GM23248 (cell line): ENCODE measurements around the gene CPT1C. TPM values are rescaled to one million over a fixed set of nuclear protein-coding genes. Genes with fewer than 3 reads are reported as not detected.
A peak's percentile ranks its signal among the peaks of the same experiment; 100 is the strongest.

Experiments used
- DNase-seq: peaks from one replicate; pipeline ENCODE4 v3.0.0-alpha.2; 2015
- H2AFZ ChIP-seq: fragments of 200-600 bp; sonication (generic); 2 replicates; pipeline ENCODE4 v1.6.1; 2016; ENCODE audit warnings: antibody characterized with exemption
- H3F3A ChIP-seq: fragments of 200-600 bp; sonication (generic); 2 replicates; pipeline ENCODE4 v1.6.1; 2016; ENCODE audit warnings: mild to moderate bottlenecking, antibody characterized with exemption, mixed run types; ENCODE audit not compliant: insufficient read depth
- H3K27ac ChIP-seq: fragments of 200-600 bp; sonication (generic); 2 replicates; pipeline ENCODE4 v1.5.1; 2016; ENCODE audit warnings: mild to moderate bottlenecking
- H3K27me3 ChIP-seq: fragments of 200-600 bp; sonication (generic); replicated peaks from 2 replicates; pipeline ENCODE4 v1.6.1; 2016; ENCODE audit warnings: mild to moderate bottlenecking; ENCODE audit not compliant: insufficient read depth
- H3K36me3 ChIP-seq: fragments of 200-600 bp; sonication (generic); 2 replicates; pipeline ENCODE4 v1.6.1; 2016; ENCODE audit warnings: low read depth, mild to moderate bottlenecking
- H3K4me1 ChIP-seq: fragments of 200-600 bp; sonication (generic); 2 replicates; pipeline ENCODE4 v1.6.1; 2016; ENCODE audit warnings: mild to moderate bottlenecking; ENCODE audit not compliant: insufficient read depth
- H3K4me2 ChIP-seq: fragments of 200-600 bp; sonication (generic); one replicate; pipeline ENCODE4 v1.6.1; 2016; ENCODE audit warnings: mild to moderate bottlenecking; ENCODE audit not compliant: unreplicated experiment
- H3K4me3 ChIP-seq: fragments of 200-600 bp; sonication (generic); 2 replicates; pipeline ENCODE4 v1.5.1; 2016; ENCODE audit warnings: mild to moderate bottlenecking
- H3K79me2 ChIP-seq: fragments of 200-600 bp; sonication (generic); 2 replicates; pipeline ENCODE4 v1.6.1; 2016; ENCODE audit warnings: mild to moderate bottlenecking; ENCODE audit not compliant: insufficient read depth
- H3K9ac ChIP-seq: fragments of 200-600 bp; sonication (generic); 2 replicates; pipeline ENCODE4 v1.6.1; 2016; ENCODE audit warnings: mild to moderate bottlenecking
- H3K9me2 ChIP-seq: fragments of 200-600 bp; sonication (generic); 2 replicates; pipeline ENCODE4 v1.6.1; 2016; ENCODE audit warnings: mixed run types, mild to moderate bottlenecking, moderate library complexity; ENCODE audit not compliant: insufficient read depth
- H3K9me3 ChIP-seq: fragments of 200-600 bp; sonication (generic); one replicate; pipeline ENCODE4 v1.6.1; 2017; ENCODE audit warnings: low read depth
- H4K20me1 ChIP-seq: fragments of 200-600 bp; sonication (generic); 2 replicates; pipeline ENCODE4 v1.6.0; 2016; ENCODE audit not compliant: insufficient read depth
- EZH2 ChIP-seq: fragments of 200-600 bp; sonication (generic); IDR thresholded peaks from 2 replicates; pipeline ENCODE4 v1.6.1; 2018; ENCODE audit warnings: antibody characterized with exemption, mild to moderate bottlenecking; ENCODE audit not compliant: insufficient read depth, poor library complexity, severe bottlenecking
- EZH2phosphoT487 ChIP-seq: fragments of 200-600 bp; sonication (generic); IDR thresholded peaks from 2 replicates; pipeline ENCODE4 v1.6.1; 2018; ENCODE audit warnings: antibody characterized with exemption, moderate library complexity, mild to moderate bottlenecking, low read depth; ENCODE audit not compliant: insufficient read depth
- WGBS, 2 experiments: methylation state at CpG; one replicate each; pipeline ENCODE4 v1.1.6; 2015 to 2017; ENCODE audit warnings: low lambda C conversion rate in 2 of 2, low coverage in 1 of 2; ENCODE audit errors: missing lambda C conversion rate in 2 of 2; 5-methylcytosine and 5-hydroxymethylcytosine counted together
- in situ Hi-C: fragments of 300-500 bp; cut with MboI; formaldehyde crosslinking; loops from 2 replicates; pipeline ENCODE4 v1.15.0; 2020
- polyA plus RNA-seq: library from polyadenylated mRNA; unstranded; fragments of >200 nt; fragmentation: Nextera tagmentation; extraction: Ambion mirVana; gene quantifications from 2 replicates; pipeline ENCODE4 v1.2.1, GENCODE V29; 2016
- total RNA-seq: library from RNA; depleted of rRNA; stranded (reverse); fragments of >200 nt; shearing (Covaris generic); gene quantifications from 2 replicates; pipeline ENCODE4 v1.2.3, GENCODE V29; 2014

CPT1C gene
- total and polyA plus RNA-seq, 2 experiments from 2014 or later = 11.7 to 14.3 TPM

GRCh38 chr19:49682274-49682673 is 8.6 kb upstream of the CPT1C start:
- H3K79me2 ChIP-seq = peaks cover 65% of the 10 kb centered on the region
- H3K4me3 ChIP-seq = no peak overlapping the region
- WGBS, 2 experiments = 76 to 82% methylated on average over 8 of the region's 8 CpGs
- no peak for TF ChIP-seq EZH2
- TF ChIP-seq EZH2phosphoT487 = no peak
- H2AFZ ChIP-seq = no peak overlapping the region
- no peaks in the 10 kb centered on the region for H3K27me3 ChIP-seq
- no peaks in the 10 kb centered on the region for H3F3A ChIP-seq
- peaks cover 11% of the 10 kb centered on the region; the same call in 1 of the 2 replicates for H3K36me3 ChIP-seq
- H3K4me2 ChIP-seq = no peak overlapping the region
- in situ Hi-C loops = no loop called here
- no peak overlapping the region for H3K27ac ChIP-seq
- H3K9me3 ChIP-seq = no peaks in the 10 kb centered on the region
- no peak overlapping the region for H3K9ac ChIP-seq
- peak; percentile 65 for DNase-seq
- H3K9me2 ChIP-seq = no peaks in the 10 kb centered on the region
- H3K4me1 ChIP-seq = 0 out of 2 replicates have a peak, but pooled peaks cover 4% of the 10 kb centered on the region
- no peaks in the 10 kb centered on the region for H4K20me1 ChIP-seq

- DNase-seq = no peak
- Histone ChIP-seq H4K20me1 (no peaks in the 10 kb centered on the region), H3K79me2 (peaks cover 49% of the 10 kb centered on the region), H3K9ac (no peak overlapping the region), H3K9me3 (no peaks in the 10 kb centered on the region), H2AFZ (no peak overlapping the region), H3K9me2 (no peaks in the 10 kb centered on the region), H3K27ac (no peak overlapping the region), H3F3A (no peaks in the 10 kb centered on the region), H3K36me3 (peaks cover 11% of the 10 kb centered on the region; the same call in 1 of the 2 replicates), H3K4me2 (no peak overlapping the region), H3K4me1 (0 out of 2 replicates have a peak, but pooled peaks cover 4% of the 10 kb centered on the region), H3K27me3 (no peaks in the 10 kb centered on the region), H3K4me3 (no peak overlapping the region)
- 94% methylated on average over 18 of the region's 18 CpGs for WGBS, 2 experiments
- TF ChIP-seq EZH2phosphoT487 = no peak
- no peak for TF ChIP-seq EZH2
- in situ Hi-C loops = no loop called here
Observed at GRCh38 chr19:49683814-49684250, 7.1 kb upstream of the CPT1C start.

- Histone ChIP-seq H3K9ac (no peak overlapping the region), H3K4me2 (no peak overlapping the region), H3K27me3 (no peaks in the 10 kb centered on the region), H3K36me3 (peaks cover 11% of the 10 kb centered on the region; the same call in 1 of the 2 replicates), H3K27ac (no peak overlapping the region), H3K4me3 (no peak overlapping the region), H3K9me3 (no peaks in the 10 kb centered on the region), H3K4me1 (0 out of 2 replicates have a peak, but pooled peaks cover 4% of the 10 kb centered on the region), H3F3A (no peaks in the 10 kb centered on the region), H4K20me1 (no peaks in the 10 kb centered on the region), H2AFZ (no peak overlapping the region), H3K79me2 (peaks cover 44% of the 10 kb centered on the region), H3K9me2 (no peaks in the 10 kb centered on the region)
- TF ChIP-seq EZH2phosphoT487 (no peak), EZH2 (no peak)
- DNase-seq = peak; percentile 47
- in situ Hi-C loops = no loop called here
- WGBS, 2 experiments = 70 to 74% methylated on average over 32 to 35 of the region's 35 CpGs
Observed at GRCh38 chr19:49684251-49684982, 6.5 kb upstream of the CPT1C start.

GRCh38 chr19:49684983-49685553 is 5.8 kb upstream of the CPT1C start:
- H3K36me3 ChIP-seq = peaks cover 11% of the 10 kb centered on the region; the same call in 1 of the 2 replicates
- peaks cover 37% of the 10 kb centered on the region for H3K79me2 ChIP-seq
- WGBS, 2 experiments = 87 to 90% methylated on average over 13 of the region's 13 CpGs
- no peak overlapping the region for H3K9ac ChIP-seq
- no peaks in the 10 kb centered on the region for H3K9me2 ChIP-seq
- no peak overlapping the region for H3K4me2 ChIP-seq
- H3K27ac ChIP-seq = no peak overlapping the region
- H3K4me1 ChIP-seq = 0 out of 2 replicates have a peak, but pooled peaks cover 4% of the 10 kb centered on the region
- no peaks in the 10 kb centered on the region for H3K9me3 ChIP-seq
- no peaks in the 10 kb centered on the region for H4K20me1 ChIP-seq
- DNase-seq = peak; percentile 18
- no peaks in the 10 kb centered on the region for H3K27me3 ChIP-seq
- no peak overlapping the region for H2AFZ ChIP-seq
- H3K4me3 ChIP-seq = no peak overlapping the region
- no peak for TF ChIP-seq EZH2
- TF ChIP-seq EZH2phosphoT487 = no peak
- in situ Hi-C loops = no loop called here
- H3F3A ChIP-seq = no peaks in the 10 kb centered on the region
